HG02885 (cell line): ENCODE data around the gene CUBN.
"Not testable (repeated sequence)": the region's sequence is repeated elsewhere in the genome, so short reads cannot be mapped to it uniquely, and the experiment has no call there.

ENCODE experiments used
- ATAC-seq: cut with Tn5 transposase; IDR thresholded peaks from one replicate; pipeline ENCODE4 v1.9.1; 2021; ENCODE audit warnings: mild to moderate bottlenecking; ENCODE audit not compliant: unreplicated experiment, poor library complexity

Gene CUBN

DNA sequence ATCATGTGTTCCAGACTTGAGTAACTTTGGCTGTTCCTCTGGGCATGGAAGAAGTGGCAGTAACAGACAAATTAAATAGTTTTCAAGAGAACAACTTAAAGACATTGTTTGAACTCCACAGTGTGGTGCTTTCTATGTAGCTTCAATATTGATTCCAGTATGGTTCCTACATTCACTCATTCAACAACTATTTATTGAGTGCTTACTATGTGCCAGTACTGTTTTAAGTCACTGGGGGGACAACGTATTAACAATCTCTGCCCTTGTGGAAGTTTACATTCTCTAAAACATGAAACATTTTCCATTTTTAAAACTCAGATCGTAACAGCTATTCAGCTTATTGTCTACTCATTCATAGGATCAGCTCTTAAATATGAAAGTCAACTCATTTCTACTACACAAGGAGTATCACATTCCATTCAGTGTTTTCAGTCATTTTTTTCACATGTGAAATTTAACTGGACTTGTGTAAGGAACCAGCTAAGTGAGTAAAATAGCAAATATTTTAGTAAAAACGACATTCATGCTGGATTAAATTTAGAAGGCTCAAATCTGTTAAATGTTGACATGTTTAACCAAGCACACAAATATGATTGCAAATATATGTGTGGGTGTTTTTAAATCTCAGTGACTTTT, 13.6 kb upstream of the CUBN start:
- no peak for ATAC-seq

DNA sequence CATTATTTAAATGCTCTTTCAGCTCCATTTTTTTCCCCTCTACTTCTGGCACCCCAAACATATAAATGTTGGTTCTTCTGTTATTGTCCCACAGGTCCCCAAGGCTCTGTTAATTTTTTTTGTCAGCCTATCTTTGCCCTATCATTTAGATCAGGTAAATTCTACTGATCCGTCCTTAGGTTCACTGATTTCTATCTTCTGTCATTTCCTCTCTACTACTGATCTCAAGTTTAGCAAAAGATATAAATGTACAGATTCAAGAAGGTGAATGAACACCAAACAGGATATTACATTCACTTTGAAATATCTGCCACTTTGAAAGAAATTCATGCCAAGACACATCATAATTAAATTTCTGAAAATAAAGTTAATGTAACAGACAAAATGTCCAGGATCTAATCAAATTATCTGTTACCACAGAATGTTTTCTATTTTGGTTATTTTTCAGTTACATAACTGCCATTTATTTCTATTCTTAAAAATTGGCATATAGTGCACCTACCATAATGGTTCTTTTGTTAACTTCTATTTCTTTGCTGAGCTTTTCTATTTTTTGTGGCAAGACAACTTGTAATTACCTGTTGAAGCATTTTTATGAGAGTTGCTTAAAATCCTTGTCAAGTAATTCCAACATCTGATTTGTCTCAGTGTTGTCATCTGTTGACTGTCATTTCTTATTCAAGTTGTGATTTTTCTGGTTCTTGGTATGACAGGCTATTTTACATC, 12.1 kb upstream of the CUBN start:
- ATAC-seq, result no peak

DNA sequence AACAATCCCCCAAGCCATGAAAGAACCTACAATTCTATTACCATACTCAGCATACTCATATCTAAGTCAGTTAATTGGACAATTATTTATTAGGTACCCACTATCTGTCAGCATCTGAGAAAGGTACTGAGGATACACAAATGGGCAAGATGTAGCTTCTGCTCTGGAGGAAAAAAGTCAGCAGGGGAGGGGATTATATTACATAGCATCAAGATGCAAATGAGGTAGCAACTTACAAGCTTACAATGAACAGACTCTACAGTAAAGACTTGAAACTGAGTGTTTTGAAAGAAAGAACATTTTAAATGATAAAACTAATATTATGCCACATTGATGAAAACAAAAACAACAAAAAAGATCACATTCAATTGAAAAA, 10.8 kb upstream of the CUBN start:
- ATAC-seq, result no peak

DNA sequence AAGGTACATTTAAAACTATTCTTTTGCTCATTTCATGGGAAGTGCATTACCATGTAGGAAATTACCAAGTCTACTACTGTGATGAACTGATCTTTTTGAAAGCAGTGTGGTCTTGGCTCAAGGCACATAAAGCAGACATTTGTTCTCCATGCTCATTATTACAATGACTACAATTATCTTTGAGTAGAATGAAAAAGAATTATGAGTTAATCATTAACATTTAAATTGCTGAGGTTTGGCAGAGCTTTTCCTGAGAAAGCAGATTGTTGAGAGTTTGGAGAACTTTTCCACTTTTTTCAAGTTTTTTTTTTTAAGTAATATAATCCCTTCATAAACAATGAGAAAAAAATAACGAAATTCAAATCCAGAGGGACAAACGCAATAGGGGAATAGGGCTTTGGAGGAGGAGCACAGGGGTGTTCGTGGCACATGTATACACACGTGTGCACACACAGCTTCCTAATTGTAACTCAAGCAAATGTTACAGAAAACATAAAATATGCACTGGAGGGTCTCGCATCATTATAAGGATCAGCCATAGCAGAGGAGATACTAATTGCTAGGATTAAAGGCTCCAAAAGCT, 8.9 kb upstream of the CUBN start:
- no peak for ATAC-seq

DNA sequence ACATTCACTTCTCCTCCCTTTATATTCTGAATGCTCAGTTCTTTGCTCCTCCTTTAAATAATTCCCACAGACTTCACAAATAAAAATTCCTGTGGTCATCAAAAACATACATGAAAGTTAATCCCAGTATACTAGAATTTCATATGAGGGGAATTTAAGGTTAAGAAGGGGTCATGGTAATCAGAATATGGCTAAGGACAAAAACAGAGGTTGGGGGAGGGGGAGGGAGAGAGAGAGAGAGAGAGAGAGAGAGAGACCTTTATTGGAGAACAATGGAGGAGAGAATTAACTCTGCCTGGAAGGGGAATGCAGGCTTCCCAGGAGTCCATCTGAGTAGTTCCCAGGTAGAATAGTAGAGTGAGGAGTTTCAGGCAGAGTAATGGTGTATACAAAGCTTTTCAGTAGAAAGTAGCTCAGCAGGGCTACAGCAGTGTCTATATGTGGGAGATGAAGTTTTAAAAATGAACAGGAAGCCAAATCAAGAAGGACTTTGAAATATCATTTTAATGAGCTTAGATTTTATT, 5.2 kb upstream of the CUBN start:
- no peak for ATAC-seq

DNA sequence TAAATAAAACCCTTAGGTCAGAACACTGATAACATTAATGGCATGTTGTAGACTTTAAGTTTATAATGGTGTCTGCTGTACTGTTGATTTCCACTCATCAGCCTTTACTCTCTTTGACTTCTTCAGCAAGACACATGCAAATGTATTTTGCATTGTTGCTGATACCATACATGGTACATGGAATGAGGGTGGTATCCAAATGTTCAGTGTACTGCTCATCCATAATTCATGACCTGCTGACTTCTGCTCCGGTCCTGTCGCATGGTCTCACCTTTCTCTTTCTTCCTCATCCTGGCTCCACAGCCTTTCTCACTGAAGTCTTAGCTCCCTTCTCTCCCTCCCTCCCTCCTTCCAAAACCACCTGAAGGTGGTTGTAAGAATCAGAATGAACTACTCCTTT, 4.7 kb upstream of the CUBN start:
- no peak for ATAC-seq

DNA sequence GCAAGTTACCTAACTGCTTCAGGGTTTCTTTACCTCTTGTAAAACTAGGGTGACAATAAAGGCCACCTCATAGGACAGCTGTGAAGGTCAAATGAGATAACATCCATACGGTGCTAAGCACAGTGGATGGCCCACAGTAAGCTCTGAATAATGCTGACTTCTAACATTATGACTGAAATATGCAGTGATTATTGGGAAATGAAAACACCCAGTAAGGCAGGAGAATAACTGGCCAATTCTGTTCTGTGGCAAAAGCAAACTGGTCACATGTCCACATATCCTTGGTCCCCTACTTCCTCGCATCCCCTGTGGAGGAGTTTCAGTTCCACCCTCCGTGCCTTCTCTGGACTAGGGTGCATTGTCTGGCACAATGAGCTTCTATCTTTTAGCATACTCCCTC, 1.4 kb downstream of the CUBN start:
- ATAC-seq, result no peak

DNA sequence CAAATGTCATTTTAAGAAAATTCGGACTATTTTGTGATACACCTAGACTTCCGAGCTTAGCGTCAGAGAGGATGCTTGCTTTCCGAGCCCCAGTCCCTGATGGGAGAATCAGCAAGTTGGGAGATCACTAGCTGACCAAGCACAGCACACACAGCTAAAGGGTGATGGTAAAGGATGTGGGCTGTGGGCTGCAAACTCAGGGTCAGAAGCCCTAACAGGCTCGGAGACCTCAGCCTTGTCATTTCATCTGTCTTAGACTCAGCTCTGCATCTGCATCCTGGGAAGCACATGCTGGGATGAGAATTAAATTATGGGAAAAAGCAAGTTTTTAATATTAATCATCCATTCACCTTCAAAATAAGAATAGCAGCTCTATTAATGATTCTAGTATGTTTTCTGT, 3.3 kb downstream of the CUBN start:
- no peak for ATAC-seq

DNA sequence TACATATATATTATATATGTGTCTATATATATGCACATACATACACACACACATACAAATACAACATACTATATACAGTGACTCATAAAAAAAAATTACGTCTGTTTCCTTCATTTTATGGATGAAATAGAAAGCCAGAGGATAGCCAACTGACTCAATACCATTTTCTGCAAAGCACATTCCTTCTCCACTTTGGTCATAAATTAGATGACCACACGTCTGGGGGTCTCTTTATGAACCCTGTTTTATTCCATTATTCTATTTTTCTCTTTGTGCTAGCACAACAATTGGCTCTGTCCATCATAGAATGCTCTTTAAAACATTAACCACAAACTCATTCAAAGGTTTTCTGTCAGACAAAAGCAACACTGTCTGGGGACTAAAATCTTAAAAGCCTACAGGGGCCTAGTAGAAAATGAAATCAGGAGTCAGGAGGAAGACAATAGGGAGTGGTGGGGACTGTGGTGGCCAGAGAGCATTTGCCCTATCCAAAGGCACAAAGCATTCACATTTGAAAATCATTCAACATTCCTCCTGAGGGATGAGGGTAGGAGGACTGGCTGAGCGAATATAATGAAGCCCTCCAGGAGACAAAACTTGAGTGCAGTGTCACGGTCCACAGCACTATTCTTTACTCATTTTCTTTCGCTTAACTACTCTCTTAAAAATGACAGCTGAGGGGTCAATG, 4.3 kb downstream of the CUBN start:
- no peak for ATAC-seq

DNA sequence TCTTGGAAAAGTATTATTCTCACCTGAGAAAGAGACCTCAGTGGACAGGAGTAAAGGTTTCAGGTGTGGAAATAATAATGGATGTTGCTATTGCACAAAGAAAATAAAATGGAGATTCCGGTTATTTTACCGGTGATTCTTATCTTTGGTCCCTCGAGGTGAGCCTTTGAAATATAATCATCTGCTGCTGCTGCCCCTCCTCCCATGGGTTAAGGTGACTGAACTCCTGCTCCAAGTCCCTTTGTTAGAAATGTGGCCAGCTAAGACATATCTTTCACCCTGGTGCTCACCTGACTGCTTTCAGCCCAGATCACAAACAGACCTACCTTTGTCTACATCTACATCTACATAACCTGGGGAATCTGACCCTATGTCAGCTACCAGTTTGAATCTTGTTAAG, 5.7 kb downstream of the CUBN start:
- no peak for ATAC-seq

DNA sequence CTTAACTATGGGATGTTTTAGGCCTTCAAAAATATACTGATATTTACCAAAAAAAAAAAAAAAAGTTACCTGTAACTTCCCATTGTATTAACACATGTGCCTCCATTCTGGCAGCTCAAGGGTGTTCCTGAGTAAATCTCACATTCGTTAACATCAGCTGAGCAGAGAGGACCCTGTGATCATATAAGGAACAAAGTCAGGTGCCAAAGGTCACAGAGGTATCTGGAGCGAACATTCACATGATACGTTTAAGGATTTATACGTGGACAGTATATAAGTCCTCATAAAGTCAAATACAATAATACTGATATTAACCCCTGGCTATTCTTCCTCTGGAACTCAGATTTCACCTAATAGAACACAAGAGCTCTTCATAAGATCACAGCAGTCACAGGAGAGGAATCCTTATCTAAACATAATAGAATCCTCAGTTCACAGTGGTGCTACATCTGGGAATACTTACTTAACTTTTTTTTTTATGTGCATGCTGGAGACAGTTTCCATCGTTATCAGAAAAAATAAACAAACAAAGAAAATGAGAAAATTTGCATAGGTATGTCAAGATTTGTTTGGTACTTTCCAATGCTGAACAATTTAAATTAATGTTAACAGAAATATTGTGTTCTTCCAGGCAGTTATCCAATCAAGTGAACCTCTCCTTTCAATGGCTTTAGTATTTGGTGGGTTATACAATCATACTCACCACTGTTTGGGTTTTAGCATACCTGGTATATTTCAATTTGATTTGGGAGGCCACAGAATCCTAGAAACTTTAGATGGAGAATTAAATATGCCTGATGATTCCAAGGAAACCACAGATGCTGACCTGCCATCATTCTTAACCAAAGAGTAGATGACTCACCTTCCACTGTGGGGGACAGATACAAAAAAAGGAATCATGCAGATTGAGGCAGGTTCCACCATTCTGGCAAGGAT, 6.6 kb downstream of the CUBN start:
- no peak for ATAC-seq

DNA sequence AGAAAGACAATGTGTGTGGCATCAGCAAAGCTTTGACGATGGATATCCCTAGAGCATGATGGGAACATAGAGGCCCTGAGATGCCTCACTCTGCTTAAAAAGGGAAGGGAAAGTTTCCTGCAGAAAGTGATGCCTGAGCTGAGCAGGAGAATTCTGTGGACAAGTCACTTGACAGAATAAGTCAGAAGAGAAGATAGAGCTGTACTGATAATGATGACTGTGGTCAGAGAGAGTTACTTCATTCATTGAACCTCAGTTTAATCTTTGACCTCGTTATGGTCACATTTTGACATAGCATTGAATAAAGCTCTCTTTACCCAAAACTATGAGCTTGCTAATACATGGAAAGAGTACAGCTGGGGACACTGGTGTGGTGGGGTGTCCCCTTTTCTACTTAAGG, 7.6 kb downstream of the CUBN start:
- ATAC-seq, result no peak

DNA sequence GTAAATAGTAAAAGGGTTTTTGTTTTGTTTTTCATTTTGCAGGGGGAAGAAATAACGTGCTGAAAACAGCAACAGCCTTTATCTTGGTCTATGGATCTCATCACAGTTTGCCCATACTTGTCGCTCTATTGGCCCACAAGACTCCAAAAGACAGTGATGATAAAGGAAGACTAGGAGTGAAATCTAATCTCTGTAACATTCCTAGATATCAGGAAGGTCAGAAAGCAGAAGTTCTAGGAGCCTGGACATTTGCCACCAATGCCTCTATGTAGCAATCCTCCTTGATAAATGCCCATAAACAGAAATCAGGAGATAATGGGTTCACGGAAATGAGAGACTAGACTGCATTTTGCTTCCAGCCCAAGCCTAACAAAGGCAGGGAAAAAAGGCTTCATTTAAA, 8.9 kb downstream of the CUBN start:
- ATAC-seq, result no peak

DNA sequence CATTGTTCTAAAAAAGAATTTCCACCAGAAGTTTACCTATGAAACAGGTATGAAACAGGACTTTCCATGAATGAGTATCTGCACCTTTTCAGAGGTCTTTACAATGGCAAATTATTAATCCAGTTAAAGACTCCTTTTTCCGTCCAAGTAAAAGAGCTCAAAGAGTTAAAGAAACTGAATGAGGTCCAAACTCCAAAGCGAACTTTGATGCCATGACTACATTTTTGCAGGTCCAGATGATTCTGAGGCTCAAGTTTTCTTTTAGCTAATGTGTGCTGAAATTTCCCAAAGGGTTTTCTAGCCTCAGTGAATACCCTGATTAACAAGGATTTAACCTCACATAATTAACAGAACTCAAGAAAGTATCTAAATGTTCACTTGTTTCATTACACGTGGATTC, 9.8 kb downstream of the CUBN start:
- ATAC-seq, result no peak

DNA sequence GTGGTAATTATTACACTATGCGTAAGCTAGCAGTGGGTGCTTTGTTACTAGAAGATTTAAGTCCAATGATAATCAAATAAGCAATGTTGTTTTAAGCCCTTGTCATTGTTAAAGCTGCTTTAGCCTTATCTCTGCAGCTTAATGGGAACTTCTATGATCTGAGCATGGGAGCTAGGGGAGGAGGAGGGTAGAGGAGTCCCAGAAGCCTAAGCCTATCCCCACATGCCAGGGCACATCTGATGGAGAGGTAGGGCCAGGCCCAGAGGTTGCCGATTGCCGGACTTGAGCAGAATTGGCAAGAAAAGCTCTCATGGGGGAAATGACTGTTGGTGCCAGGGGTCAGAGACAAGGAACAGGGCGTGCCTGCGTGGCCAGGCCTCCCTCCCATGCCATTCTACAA, 13.4 kb downstream of the CUBN start:
- ATAC-seq, result no peak

DNA sequence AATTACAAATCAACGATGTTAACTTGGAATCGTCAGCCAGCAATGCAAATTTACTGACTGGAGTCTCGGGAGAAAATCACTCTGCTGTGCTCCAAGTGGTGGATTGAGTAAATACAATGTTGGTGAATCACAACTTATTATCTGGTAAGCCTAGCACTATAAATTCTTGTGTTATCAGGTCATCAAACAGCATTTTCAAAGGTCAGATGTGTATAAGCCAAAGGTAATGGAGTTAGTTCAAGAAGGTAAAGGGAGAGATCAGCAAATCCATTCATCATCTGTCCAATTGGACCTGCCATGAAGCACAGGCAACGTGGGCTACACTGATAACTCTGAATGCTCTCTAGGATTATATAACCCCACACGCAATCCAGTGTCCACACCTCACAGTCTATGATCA, 13.9 kb downstream of the CUBN start:
- ATAC-seq, result no peak

DNA sequence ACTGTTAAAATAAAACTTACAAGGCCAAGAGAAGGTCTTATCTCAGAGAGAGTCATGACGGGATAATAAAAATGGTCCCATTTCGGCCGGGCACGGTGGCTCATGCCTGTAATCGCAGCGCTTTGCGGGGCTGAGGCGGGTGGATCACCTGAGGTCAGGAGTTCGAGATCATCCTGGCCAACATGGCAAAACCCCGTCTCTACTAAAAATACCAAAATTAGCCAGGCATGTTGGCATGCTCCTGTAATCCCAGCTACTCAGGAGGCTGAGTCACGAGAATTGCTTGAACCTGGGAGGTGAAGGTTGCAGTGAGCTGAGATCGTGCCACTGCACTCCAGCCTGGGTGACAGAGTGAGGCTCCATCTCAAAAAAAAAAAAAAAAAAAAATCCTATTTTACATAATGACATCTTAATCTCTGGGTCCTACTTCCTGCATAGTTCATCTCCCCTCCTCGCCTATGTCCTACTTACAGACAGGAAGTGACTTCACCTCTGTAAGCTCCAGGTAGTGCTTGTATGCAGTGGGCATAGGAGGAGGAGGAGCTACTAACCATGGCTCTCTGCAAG, 14.7 kb downstream of the CUBN start:
- not testable (repeated sequence) for ATAC-seq

DNA sequence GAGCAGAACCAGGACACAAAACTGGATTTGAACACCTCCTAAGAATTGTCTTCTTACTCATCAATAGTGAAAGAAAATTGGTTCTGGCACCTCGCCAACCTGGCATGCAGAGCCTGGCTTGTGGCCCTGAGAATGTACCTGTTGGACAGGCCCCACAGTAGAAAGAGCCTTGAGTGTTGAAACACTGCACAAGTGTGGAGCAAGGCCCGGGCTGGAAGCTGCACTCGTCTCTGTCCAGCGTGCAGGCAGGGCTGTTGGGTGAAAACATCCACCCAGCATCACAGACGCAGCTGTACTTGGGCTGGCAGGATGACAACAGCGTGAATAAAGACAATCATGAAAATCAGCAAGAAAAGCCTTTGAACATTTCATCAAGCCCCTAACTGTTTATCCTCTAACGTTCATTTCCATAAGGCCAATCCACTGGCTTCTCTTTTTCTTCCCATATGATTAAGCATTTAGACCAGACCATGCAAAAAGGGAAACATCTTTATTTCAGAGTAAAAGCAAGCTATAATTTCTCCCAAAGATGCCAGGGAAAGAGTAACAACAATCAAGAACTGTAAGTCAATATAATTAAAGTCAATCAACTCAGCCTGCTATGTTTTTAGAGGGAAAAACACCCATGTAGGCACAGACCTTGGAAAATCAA, 15.6 kb downstream of the CUBN start:
- ATAC-seq, result no peak

DNA sequence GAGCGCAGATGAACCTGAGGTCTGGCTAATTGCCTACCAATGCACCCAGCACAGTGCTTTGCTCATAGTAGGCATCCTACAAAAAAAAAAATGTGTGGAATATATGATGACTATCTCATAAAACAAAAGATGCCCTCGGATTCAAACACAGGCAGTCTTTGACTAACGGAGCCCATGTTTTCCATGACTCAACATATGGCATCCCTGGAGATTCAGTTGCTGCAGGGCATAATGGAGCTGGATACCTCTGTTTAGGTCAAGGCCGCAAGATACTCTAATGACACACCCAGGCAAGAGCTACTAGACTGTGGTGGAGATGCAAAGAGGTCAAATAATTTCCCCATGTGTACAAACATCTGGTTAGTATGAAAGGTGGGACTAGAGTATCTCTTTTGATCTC, 16.3 kb downstream of the CUBN start:
- no peak for ATAC-seq
